Stomach (tissue), 9 donors: ENCODE measurements around the gene KCNA5. TPM values are rescaled to one million over a fixed set of nuclear protein-coding genes. Genes with fewer than 3 reads are reported as not detected.

ENCODE experiments used
- DNase-seq, 2 donors: peaks; one replicate each; pipeline versions ENCODE4 v3.0.0 to v3.0.0-alpha.2; 2013 to 2019
- H3K27ac ChIP-seq, 5 donors: fragments of 200-600 bp in 4 of 5; sonication (generic) in 4 of 5; one replicate each; pipeline ENCODE4 v1.5.1; 2013 to 2019; ENCODE audit warnings: mild to moderate bottlenecking in 1 of 5, moderate library complexity in 1 of 5
- H3K27me3 ChIP-seq, 3 donors: fragments of 200-600 bp; sonication (generic); one replicate each; pipeline ENCODE4 v1.5.1; 2017 to 2019; ENCODE audit warnings: mixed run types in 1 of 3
- H3K36me3 ChIP-seq, 4 donors: fragments of 200-600 bp; sonication (generic); 1 replicate in 3 of 4; 2 replicates in 1 of 4; pipeline ENCODE4 v1.5.1; 2016 to 2019
- H3K4me1 ChIP-seq, 4 donors: fragments of 200-600 bp; sonication (generic); one replicate each; pipeline ENCODE4 v1.5.1; 2016 to 2019
- H3K4me3 ChIP-seq, 4 donors: fragments of 200-600 bp; sonication (generic) in 3 of 4; one replicate each; pipeline ENCODE4 v1.5.1; 2016 to 2019; ENCODE audit warnings: mild to moderate bottlenecking in 1 of 4
- H3K9me3 ChIP-seq, 4 donors: fragments of 200-600 bp; sonication (generic); one replicate each; pipeline ENCODE4 v1.5.1; 2016 to 2019
- EP300 ChIP-seq: sonication (generic); formaldehyde crosslinking; IDR thresholded peaks from one replicate; pipeline ENCODE4 v1.6.1; 2017; ENCODE audit warnings: antibody characterized with exemption
- POLR2A ChIP-seq, 4 donors: fragments of 450-650 bp; IDR thresholded peaks; one replicate each; pipeline ENCODE4 v1.6.1; 2016; ENCODE audit warnings: antibody characterized with exemption in 4 of 4, control low read depth in 2 of 4, mild to moderate bottlenecking in 1 of 4, moderate library complexity in 1 of 4
- POLR2AphosphoS5 ChIP-seq, 3 donors: sonication (generic); formaldehyde crosslinking; IDR thresholded peaks; one replicate each; pipeline ENCODE4 v1.6.1; 2016; ENCODE audit warnings: antibody characterized with exemption in 3 of 3
- WGBS, 5 donors: extraction: QIAGEN DNeasy Blood & Tissue Kit in 3 of 5; methylation state at CpG; one replicate each; pipeline versions ENCODE4 v1.1.5 to v1.1.7; 2013 to 2018; 5-methylcytosine and 5-hydroxymethylcytosine counted together
- intact Hi-C: fragments of 100-400 bp; cut with DNase I; formaldehyde crosslinking; loops from one replicate; pipeline ENCODE4 v1.15.1; 2023; ENCODE audit warnings: low total_unique reads
- polyA plus RNA-seq, 3 donors: library from polyadenylated mRNA; stranded (reverse); fragments of 200-250 nt; gene quantifications; one replicate each; pipeline ENCODE4 v1.2.3, GENCODE V29; 2013
- total RNA-seq, 5 donors: library from RNA; depleted of rRNA; stranded (reverse); fragments of >200 nt; gene quantifications; one replicate each; pipeline versions ENCODE4 v1.1.0 to v1.2.3, GENCODE V29; 2014 to 2016
- TF ChIP-seq, protein P1 (sequence below), 7 experiments: fragments of 450-650 bp in 4 of 7; fragments of 200-600 bp in 3 of 7; sonication (generic) in 3 of 7; IDR thresholded peaks; one replicate each; pipeline ENCODE4 v1.5.1; 2016 to 2019; ENCODE audit warnings: antibody characterized with exemption in 7 of 7, control low read depth in 2 of 7, mild to moderate bottlenecking in 1 of 7
- donor health status: healthy with polysubstance abuse.
- donor health status: Bipolar disorder and iron deficiency.
- donor health status: healthy.

Gene KCNA5
- total and polyA plus RNA-seq, 8 donors = 0.58 to 6.5 (median 3.5) TPM; not detected in 3

DNA sequence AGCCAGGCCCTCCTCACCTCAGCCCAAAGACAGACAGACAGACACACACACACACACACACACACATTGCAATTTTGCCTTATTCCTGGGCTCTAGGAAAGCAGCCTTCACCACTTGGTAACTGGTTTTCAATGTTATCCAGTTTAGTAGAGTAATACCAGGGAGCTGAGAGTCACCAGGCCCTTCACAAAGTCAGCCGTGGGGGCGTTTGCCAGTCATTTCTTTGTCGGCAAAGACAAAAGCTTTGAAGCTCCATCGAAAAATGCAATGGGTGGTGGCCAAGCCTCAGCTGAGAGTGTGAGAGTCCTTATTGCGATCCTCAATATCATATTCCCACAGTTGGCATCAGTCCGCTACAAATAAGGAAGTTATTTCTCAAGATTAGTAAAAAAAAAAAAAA is 8.1 kb upstream of the KCNA5 start:
- intact Hi-C loops = no loop called here
- DNase-seq = no peak
- H3K4me1 ChIP-seq = peaks cover 0 to 9% (median 2%) of the 10 kb centered on the region in 4 donors
- 74 to 82% (median 81%) methylated on average over 6 of the region's 6 CpGs for WGBS, 5 donors
- no peaks in the 10 kb centered on the region for H3K36me3 ChIP-seq
- no peaks in the 10 kb centered on the region for H3K9me3 ChIP-seq
- no peak overlapping the region for H3K4me3 ChIP-seq
- TF ChIP-seq POLR2A (IDR thresholded peaks at IDR 0.05) = no peak
- TF ChIP-seq EP300 = no peak
- no peak for TF ChIP-seq POLR2AphosphoS5 (IDR thresholded peaks at IDR 0.05)
- H3K27me3 ChIP-seq = peaks cover 0 to 7% (median 0%) of the 10 kb centered on the region in 3 donors
- no peak overlapping the region for H3K27ac ChIP-seq

DNA sequence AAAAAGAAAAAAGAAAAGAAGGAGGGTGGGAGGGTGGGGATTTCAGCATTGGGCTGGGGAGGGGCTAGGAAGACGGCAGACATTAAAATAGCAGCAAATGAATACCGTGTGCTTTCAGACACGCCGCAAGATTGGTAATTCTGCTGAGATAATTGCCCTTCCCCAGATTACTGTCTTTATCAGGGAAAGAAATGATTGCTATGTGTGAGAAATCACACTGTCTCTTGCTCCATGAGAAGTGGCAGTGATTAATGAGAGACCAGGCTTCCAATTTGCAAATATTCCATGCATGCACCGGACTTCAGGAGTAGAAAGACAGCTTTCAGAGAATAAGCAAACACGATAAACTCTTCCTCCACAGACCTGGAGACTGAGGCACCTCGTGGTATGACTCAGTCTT is 7.6 kb upstream of the KCNA5 start:
- WGBS, 5 donors = 70 to 82% (median 77%) methylated on average over 7 of the region's 7 CpGs
- intact Hi-C loops = no loop called here
- DNase-seq = no peak

DNA sequence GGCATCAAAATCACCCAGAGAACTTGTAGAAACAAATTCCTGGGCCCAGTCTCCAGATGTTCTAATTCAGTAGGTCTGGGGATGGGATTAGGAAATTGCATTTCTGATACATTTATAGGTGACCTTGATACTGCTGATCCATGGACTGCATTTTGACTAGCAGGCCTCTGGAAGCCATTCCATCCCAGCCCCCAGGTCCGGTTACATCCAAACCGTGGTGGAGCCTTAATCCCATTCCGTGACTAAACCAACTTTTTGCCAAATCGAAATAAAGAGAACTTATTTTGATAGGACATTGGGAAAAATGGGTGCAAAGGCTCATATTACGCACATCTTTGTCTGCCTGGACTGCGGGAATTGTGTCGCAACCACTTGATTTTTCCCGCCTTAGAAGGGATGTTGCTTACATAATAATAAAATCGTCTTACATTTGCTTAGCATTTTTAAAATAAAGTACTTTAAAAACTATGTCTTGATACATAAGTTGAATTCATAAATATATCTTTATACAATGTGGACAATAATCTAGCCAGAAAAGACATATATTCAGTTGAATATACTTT is 5.8 kb upstream of the KCNA5 start:
- 84 to 85% (median 84%) methylated on average over 9 of the region's 9 CpGs for WGBS, 5 donors
- TF ChIP-seq POLR2A (IDR thresholded peaks at IDR 0.05) = no peak
- TF ChIP-seq, protein P1, sequence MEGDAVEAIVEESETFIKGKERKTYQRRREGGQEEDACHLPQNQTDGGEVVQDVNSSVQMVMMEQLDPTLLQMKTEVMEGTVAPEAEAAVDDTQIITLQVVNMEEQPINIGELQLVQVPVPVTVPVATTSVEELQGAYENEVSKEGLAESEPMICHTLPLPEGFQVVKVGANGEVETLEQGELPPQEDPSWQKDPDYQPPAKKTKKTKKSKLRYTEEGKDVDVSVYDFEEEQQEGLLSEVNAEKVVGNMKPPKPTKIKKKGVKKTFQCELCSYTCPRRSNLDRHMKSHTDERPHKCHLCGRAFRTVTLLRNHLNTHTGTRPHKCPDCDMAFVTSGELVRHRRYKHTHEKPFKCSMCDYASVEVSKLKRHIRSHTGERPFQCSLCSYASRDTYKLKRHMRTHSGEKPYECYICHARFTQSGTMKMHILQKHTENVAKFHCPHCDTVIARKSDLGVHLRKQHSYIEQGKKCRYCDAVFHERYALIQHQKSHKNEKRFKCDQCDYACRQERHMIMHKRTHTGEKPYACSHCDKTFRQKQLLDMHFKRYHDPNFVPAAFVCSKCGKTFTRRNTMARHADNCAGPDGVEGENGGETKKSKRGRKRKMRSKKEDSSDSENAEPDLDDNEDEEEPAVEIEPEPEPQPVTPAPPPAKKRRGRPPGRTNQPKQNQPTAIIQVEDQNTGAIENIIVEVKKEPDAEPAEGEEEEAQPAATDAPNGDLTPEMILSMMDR (IDR thresholded peaks at IDR 0.05) = no peak
- no peak for TF ChIP-seq EP300
- TF ChIP-seq POLR2AphosphoS5 (IDR thresholded peaks at IDR 0.05) = no peak

More for the DNA sequence above, 7.6 kb upstream of the KCNA5 start:
- no peak overlapping the region for H3K27ac ChIP-seq
- peaks cover 0 to 9% (median 2%) of the 10 kb centered on the region in 4 donors for H3K4me1 ChIP-seq
- no peak overlapping the region for H3K4me3 ChIP-seq
- peaks cover 0 to 7% (median under 1%) of the 10 kb centered on the region in 3 donors for H3K27me3 ChIP-seq
- TF ChIP-seq, protein P1 (IDR thresholded peaks at IDR 0.05) = no peak
- no peaks in the 10 kb centered on the region for H3K9me3 ChIP-seq
- H3K36me3 ChIP-seq = no peaks in the 10 kb centered on the region

DNA sequence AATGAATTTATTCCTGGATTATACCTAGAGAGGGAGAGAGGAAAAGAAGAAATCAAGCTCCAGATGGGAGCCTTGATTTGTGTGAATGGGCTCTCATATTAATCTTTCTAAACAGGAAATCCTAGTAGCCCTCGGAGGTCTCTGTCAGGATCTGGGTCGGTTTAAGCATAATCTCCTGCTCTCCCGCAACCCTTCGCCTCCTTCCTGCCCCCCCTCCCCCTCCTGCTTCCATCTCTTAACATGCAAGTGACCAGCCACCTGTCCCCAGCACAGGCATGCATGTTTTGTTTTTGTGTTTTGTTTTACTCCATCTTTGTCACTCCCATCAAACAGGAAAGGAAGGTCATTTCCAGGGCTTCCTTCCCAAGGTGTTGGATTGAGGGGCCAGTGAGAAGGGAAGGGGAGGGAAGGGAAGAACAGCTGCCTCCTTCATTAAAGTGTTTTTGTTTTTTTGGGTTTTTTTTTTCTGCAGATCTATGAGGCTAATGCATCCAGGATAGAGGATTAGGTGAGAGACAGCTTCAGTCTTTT is 4.8 kb upstream of the KCNA5 start:
- no peak overlapping the region for H3K27ac ChIP-seq
- no peaks in the 10 kb centered on the region for H3K9me3 ChIP-seq
- WGBS, 5 donors = 14 to 32% (median 21%) methylated on average over 4 of the region's 4 CpGs
- no peaks in the 10 kb centered on the region for H3K36me3 ChIP-seq
- DNase-seq = no peak
- TF ChIP-seq, protein P1 (IDR thresholded peaks at IDR 0.05) = no peak
- TF ChIP-seq POLR2AphosphoS5 (IDR thresholded peaks at IDR 0.05) (no peak), EP300 (no peak), POLR2A (IDR thresholded peaks at IDR 0.05) (no peak)
- H3K4me1 ChIP-seq = peaks cover 0 to 19% (median 3%) of the 10 kb centered on the region in 4 donors
- intact Hi-C loops = no loop called here
- H3K4me3 ChIP-seq = no peak overlapping the region
- H3K27me3 ChIP-seq = peaks cover 0 to 33% (median 19%) of the 10 kb centered on the region in 3 donors

More for the DNA sequence above, 5.8 kb upstream of the KCNA5 start:
- intact Hi-C loops = no loop called here
- DNase-seq = no peak
- Histone ChIP-seq H3K4me3 (no peak overlapping the region), H3K9me3 (no peaks in the 10 kb centered on the region), H3K27ac (no peak overlapping the region), H3K4me1 (peaks cover 0 to 13% (median 2%) of the 10 kb centered on the region in 4 donors), H3K27me3 (peaks cover 0 to 24% (median 9%) of the 10 kb centered on the region in 3 donors), H3K36me3 (no peaks in the 10 kb centered on the region)

DNA sequence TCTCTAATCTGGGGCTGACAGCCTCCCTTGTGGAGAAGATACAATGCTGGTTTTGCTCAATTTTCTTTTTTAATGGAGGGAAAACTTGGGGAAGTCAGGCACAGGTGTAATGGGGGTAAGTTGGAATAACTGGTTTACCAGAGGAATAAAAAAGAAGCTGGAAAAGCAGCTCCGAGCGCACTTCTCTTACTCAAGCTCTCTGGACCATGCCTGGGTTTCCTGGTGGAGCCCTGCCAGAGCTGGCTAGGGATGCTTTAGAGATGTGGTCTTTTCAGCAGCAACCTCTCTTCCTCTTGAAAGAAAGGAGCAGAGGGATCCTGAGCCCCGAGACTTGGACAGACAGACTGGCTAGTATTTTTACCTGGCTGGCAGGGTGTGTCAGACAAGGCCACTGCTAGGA is 3.9 kb upstream of the KCNA5 start:
- Histone ChIP-seq H3K27ac (no peak overlapping the region), H3K36me3 (no peaks in the 10 kb centered on the region), H3K27me3 (peaks cover 0 to 43% (median 28%) of the 10 kb centered on the region in 3 donors), H3K9me3 (no peaks in the 10 kb centered on the region), H3K4me3 (no peak overlapping the region), H3K4me1 (peaks cover 0 to 20% (median 4%) of the 10 kb centered on the region in 4 donors)
- no peak for DNase-seq
- intact Hi-C loops = no loop called here
- TF ChIP-seq POLR2AphosphoS5 (IDR thresholded peaks at IDR 0.05) (no peak), EP300 (no peak), POLR2A (IDR thresholded peaks at IDR 0.05) (no peak)
- TF ChIP-seq, protein P1 (IDR thresholded peaks at IDR 0.05) = no peak
- WGBS, 5 donors = 63 to 83% (median 72%) methylated on average over 3 of the region's 3 CpGs
